Measurements from ENCODE around the gene ZSCAN20.
"Not testable (repeated sequence)": the region's sequence is repeated elsewhere in the genome, so short reads cannot be mapped to it uniquely, and the experiment has no call there.

The ZSCAN20 gene

DNA sequence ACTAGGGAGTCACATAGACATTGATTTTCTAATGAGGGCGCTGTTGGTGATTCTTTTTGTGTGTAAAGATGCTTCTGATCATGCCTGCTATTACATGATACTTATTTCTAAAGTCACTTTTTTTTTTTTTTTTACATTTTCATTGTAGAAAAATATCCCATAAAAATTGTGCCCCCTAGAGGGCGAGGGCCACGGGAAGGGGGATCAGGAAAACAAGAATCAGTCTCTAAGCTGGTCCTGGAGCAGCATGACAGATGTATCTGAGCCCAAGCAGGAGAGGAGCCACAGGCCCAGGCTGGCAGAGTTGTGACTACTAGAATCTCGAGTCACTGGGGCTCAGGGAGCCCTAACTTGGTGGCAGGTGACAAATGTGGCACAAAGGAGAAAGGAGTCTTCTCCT is 28.1 kb downstream of the ZSCAN20 start:
- no peak for DNase-seq (ENCODE audit: low read depth)
- TF ChIP-seq, protein P1, sequence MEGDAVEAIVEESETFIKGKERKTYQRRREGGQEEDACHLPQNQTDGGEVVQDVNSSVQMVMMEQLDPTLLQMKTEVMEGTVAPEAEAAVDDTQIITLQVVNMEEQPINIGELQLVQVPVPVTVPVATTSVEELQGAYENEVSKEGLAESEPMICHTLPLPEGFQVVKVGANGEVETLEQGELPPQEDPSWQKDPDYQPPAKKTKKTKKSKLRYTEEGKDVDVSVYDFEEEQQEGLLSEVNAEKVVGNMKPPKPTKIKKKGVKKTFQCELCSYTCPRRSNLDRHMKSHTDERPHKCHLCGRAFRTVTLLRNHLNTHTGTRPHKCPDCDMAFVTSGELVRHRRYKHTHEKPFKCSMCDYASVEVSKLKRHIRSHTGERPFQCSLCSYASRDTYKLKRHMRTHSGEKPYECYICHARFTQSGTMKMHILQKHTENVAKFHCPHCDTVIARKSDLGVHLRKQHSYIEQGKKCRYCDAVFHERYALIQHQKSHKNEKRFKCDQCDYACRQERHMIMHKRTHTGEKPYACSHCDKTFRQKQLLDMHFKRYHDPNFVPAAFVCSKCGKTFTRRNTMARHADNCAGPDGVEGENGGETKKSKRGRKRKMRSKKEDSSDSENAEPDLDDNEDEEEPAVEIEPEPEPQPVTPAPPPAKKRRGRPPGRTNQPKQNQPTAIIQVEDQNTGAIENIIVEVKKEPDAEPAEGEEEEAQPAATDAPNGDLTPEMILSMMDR (IDR thresholded peaks at IDR 0.05; ENCODE audit: control insufficient read depth, insufficient read depth, low read depth, low read length, missing control alignments) = no peak
- no peak overlapping the region for H3K4me3 ChIP-seq (ENCODE audit: control insufficient read depth, low read depth, low read length)

GRCh38 chr1:33501309-33501708 is 28.9 kb downstream of the ZSCAN20 start:
- no peak for DNase-seq (ENCODE audit: low read depth)
- TF ChIP-seq, protein P1 (IDR thresholded peaks at IDR 0.05; ENCODE audit: control insufficient read depth, insufficient read depth, low read depth, low read length, missing control alignments) = no peak
- no peak overlapping the region for H3K4me3 ChIP-seq (ENCODE audit: control insufficient read depth, low read depth, low read length)

DNA sequence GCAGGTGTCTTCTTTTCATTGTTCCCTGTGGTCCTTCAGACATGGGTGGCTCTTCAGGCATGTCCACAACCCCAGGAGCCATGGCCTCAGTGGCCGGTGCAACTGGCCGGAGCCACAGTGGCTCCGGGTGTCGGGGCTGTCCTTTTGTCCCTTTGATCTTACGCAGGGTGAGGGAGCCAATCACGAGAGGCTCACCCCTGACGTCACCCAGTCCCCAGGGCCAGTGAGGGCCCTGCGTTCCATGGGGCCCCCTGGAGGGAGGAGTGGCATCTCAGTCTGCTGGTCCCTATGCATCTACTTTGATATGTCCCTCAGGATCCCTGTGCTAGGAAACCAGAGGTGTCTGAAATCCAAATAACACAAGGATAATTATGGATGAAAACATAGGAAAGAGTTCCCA is 29.3 kb downstream of the ZSCAN20 start:
- no peak overlapping the region for H3K4me3 ChIP-seq (ENCODE audit: control insufficient read depth, low read depth, low read length)
- no peak for DNase-seq (ENCODE audit: low read depth)
- TF ChIP-seq, protein P1 (IDR thresholded peaks at IDR 0.05; ENCODE audit: control insufficient read depth, insufficient read depth, low read depth, low read length, missing control alignments) = no peak

GRCh38 chr1:33502726-33503125 is 30.3 kb downstream of the ZSCAN20 start:
- TF ChIP-seq, protein P1 (IDR thresholded peaks at IDR 0.05; ENCODE audit: control insufficient read depth, insufficient read depth, low read depth, low read length, missing control alignments) = no peak
- H3K4me3 ChIP-seq (ENCODE audit: control insufficient read depth, low read depth, low read length) = no peak overlapping the region
- peak; percentile 1 for DNase-seq (ENCODE audit: low read depth)

GRCh38 chr1:33503506-33503905 is 31.1 kb downstream of the ZSCAN20 start:
- DNase-seq (ENCODE audit: low read depth) = no peak
- no peak overlapping the region for H3K4me3 ChIP-seq (ENCODE audit: control insufficient read depth, low read depth, low read length)
- TF ChIP-seq, protein P1 (IDR thresholded peaks at IDR 0.05; ENCODE audit: control insufficient read depth, insufficient read depth, low read depth, low read length, missing control alignments) = no peak

DNA sequence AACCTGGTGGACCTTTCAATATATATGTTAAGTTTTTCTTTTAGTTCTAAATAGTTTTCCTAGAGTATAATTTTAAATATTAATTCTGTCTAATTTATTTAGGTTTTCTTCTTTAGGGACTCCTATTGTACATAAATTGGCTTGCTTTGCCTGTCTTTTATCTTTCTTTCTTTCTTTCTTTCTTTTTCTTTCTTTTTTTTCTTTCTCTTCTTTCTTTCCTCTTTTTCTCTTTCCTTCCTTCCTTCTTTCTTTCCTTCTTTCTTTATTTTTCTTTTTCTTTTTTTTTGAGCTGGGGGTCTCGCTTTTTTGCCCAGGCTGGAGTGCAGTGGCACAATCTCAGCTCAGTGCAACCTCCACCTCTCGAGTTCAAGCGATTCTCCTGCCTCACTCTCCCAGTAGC is 35.2 kb downstream of the ZSCAN20 start:
- no peak for DNase-seq (ENCODE audit: low read depth)
- TF ChIP-seq, protein P1 (IDR thresholded peaks at IDR 0.05; ENCODE audit: control insufficient read depth, insufficient read depth, low read depth, low read length, missing control alignments) = no peak
- no peak overlapping the region for H3K4me3 ChIP-seq (ENCODE audit: control insufficient read depth, low read depth, low read length)

- no peak for DNase-seq (ENCODE audit: low read depth)
- TF ChIP-seq, protein P1 (IDR thresholded peaks at IDR 0.05; ENCODE audit: control insufficient read depth, insufficient read depth, low read depth, low read length, missing control alignments) = no peak
- H3K4me3 ChIP-seq (ENCODE audit: control insufficient read depth, low read depth, low read length) = no peak overlapping the region
Measured at GRCh38 chr1:33508151-33508550, 35.7 kb downstream of the ZSCAN20 start.

DNA sequence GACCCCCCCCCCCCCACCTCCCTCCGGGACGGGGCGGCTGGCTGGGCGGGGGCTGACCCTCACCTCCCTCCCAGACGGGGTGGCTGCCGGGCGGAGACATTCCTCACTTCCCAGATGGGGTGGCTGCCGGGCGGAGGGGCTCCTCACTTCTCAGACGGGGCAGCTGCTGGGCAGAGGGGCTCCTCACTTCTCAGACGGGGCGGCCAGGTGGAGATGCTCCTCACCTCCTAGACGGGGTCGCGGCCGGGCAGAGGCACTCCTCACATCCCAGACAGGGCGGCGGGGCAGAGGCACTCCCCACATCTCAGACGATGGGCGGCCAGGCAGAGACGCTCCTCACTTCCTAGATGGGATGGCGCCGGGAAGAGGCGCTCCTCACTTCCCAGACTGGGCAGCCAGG is 36.8 kb downstream of the ZSCAN20 start:
- not testable (repeated sequence) for DNase-seq (ENCODE audit: low read depth); H3K4me3 ChIP-seq (ENCODE audit: control insufficient read depth, low read depth, low read length)
